A549 (cell line): ENCODE results near the gene PARP6.

Source experiments
- CHD4 ChIP-seq: fragments of 200-600 bp; sonication (generic); IDR thresholded peaks from 2 replicates; pipeline ENCODE4 v1.6.1; 2016; ENCODE audit warnings: antibody characterized with exemption, mild to moderate bottlenecking, borderline replicate concordance
- EP300 ChIP-seq, 2 experiments: fragments of >200 bp; sonication (Bioruptor Twin); formaldehyde crosslinking; IDR thresholded peaks; 2 replicates in 1 of 2; 3 replicates in 1 of 2; pipeline ENCODE4 v1.6.1; 2016 to 2017
- KDM5A ChIP-seq: fragments of 200-600 bp; sonication (generic); IDR thresholded peaks from 2 replicates; pipeline ENCODE4 v1.6.1; 2016; ENCODE audit warnings: antibody characterized with exemption, mild to moderate bottlenecking
- PBX3 ChIP-seq: IDR thresholded peaks from 2 replicates; pipeline ENCODE4 v1.6.1; 2012
- POLR2A ChIP-seq: IDR thresholded peaks from 2 replicates; pipeline ENCODE4 v1.6.1; 2012; ENCODE audit warnings: mild to moderate bottlenecking, low read length
- RAD21 ChIP-seq, 2 experiments: fragments of >200 bp in 1 of 2; sonication (Bioruptor Twin) in 1 of 2; formaldehyde crosslinking in 1 of 2; IDR thresholded peaks in 1 of 2; conservative IDR thresholded peaks in 1 of 2; 2 replicates in 1 of 2; 3 replicates in 1 of 2; pipeline ENCODE4 v1.6.1; 2012 to 2018; ENCODE audit warnings: inconsistent platforms in 1 of 2
- REST ChIP-seq: fragments of 200-600 bp; sonication (generic); IDR thresholded peaks from 2 replicates; pipeline ENCODE4 v1.6.1; 2016; ENCODE audit warnings: antibody characterized with exemption, mild to moderate bottlenecking, moderate library complexity
- RNF2 ChIP-seq: fragments of 200-600 bp; sonication (generic); IDR thresholded peaks from 2 replicates; pipeline ENCODE4 v1.6.1; 2016; ENCODE audit warnings: low read depth, mild to moderate bottlenecking, antibody characterized with exemption, moderate library complexity, borderline replicate concordance
- ZFP36 ChIP-seq: fragments of 450-650 bp; IDR thresholded peaks from 2 replicates; pipeline ENCODE4 v1.6.1; 2014; ENCODE audit warnings: borderline replicate concordance; ENCODE audit not compliant: partially characterized antibody
- TF ChIP-seq, protein P1 (sequence below): fragments of >200 bp; sonication (Bioruptor Twin); formaldehyde crosslinking; IDR thresholded peaks from 3 replicates; pipeline ENCODE4 v1.5.1; 2016

- TF ChIP-seq PBX3 (no peak), ZFP36 (no peak), RNF2 (no peak), POLR2A (no peak), RAD21 (conservative IDR thresholded peaks at IDR 0.05 in 1 of 2, IDR thresholded peaks at IDR 0.05 in 1 of 2) (no peak), KDM5A (no peak), EP300 (IDR thresholded peaks at IDR 0.05) (no peak), REST (no peak), CHD4 (no peak)
- TF ChIP-seq, protein P1, sequence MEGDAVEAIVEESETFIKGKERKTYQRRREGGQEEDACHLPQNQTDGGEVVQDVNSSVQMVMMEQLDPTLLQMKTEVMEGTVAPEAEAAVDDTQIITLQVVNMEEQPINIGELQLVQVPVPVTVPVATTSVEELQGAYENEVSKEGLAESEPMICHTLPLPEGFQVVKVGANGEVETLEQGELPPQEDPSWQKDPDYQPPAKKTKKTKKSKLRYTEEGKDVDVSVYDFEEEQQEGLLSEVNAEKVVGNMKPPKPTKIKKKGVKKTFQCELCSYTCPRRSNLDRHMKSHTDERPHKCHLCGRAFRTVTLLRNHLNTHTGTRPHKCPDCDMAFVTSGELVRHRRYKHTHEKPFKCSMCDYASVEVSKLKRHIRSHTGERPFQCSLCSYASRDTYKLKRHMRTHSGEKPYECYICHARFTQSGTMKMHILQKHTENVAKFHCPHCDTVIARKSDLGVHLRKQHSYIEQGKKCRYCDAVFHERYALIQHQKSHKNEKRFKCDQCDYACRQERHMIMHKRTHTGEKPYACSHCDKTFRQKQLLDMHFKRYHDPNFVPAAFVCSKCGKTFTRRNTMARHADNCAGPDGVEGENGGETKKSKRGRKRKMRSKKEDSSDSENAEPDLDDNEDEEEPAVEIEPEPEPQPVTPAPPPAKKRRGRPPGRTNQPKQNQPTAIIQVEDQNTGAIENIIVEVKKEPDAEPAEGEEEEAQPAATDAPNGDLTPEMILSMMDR: no peak
These were observed 75.8 kb downstream of the PARP6 start for GRCh38 chr15:72196409-72197040.
